Keratinocyte (primary cell): Measurements from ENCODE around the gene CPNE1. TPM values are rescaled to one million over a fixed set of nuclear protein-coding genes. Genes with fewer than 3 reads are reported as not detected.

Source experiments
- DNase-seq: peaks from one replicate; pipeline ENCODE4 v3.0.0-alpha.2; 2011; ENCODE audit warnings: low read depth, missing footprints, low spot score
- FAIRE-seq: peaks from 2 replicates; lab custom pipeline; 2011; peaks lifted over from hg19 to GRCh38; lab: Jason Lieb, UNC
- H2AFZ ChIP-seq: 2 replicates; pipeline ENCODE4 v1.6.0; 2012; ENCODE audit warnings: low read length, control low read depth, inconsistent platforms; ENCODE audit not compliant: control insufficient read depth
- H3K27ac ChIP-seq: 2 replicates; pipeline ENCODE4 v1.5.1; 2011; ENCODE audit warnings: low read length; ENCODE audit not compliant: control insufficient read depth, insufficient read depth
- H3K27me3 ChIP-seq: 3 replicates; pipeline ENCODE4 v1.6.0; 2011; ENCODE audit warnings: low read length; ENCODE audit not compliant: control insufficient read depth, insufficient read depth; ENCODE audit errors: extremely low read depth
- H3K36me3 ChIP-seq, 2 experiments: 2 replicates in 1 of 2; 3 replicates in 1 of 2; pipeline ENCODE4 v1.5.1; 2011; ENCODE audit warnings: low read length in 2 of 2, mild to moderate bottlenecking in 1 of 2; ENCODE audit not compliant: control insufficient read depth in 2 of 2, insufficient read depth in 2 of 2; ENCODE audit errors: extremely low read depth in 1 of 2
- H3K4me1 ChIP-seq: 3 replicates; pipeline ENCODE4 v1.5.1; 2011; ENCODE audit warnings: low read length; ENCODE audit not compliant: control insufficient read depth, insufficient read depth; ENCODE audit errors: extremely low read depth
- H3K4me2 ChIP-seq: 3 replicates; pipeline ENCODE4 v1.6.0; 2011; ENCODE audit warnings: low read depth, low read length; ENCODE audit not compliant: control insufficient read depth, insufficient read depth; ENCODE audit errors: extremely low read depth
- H3K4me3 ChIP-seq, 3 experiments: fragments of 200-600 bp in 1 of 3; sonication (generic) in 1 of 3; 2 replicates in 2 of 3; 3 replicates in 1 of 3; pipeline ENCODE4 v1.5.1; 2011 to 2016; ENCODE audit warnings: low read length in 3 of 3, mild to moderate bottlenecking in 3 of 3, control low read depth in 2 of 3, inconsistent platforms in 1 of 3, low read depth in 1 of 3, mixed read lengths in 1 of 3, mixed run types in 1 of 3, moderate library complexity in 1 of 3; ENCODE audit not compliant: control insufficient read depth in 2 of 3, insufficient read depth in 2 of 3; ENCODE audit errors: extremely low read depth in 1 of 3
- H3K79me2 ChIP-seq: 2 replicates; pipeline ENCODE4 v1.6.0; 2012; ENCODE audit warnings: low read length; ENCODE audit not compliant: control insufficient read depth, insufficient read depth
- H3K9ac ChIP-seq: 3 replicates; pipeline ENCODE4 v1.6.0; 2011; ENCODE audit warnings: low read length; ENCODE audit not compliant: control insufficient read depth, insufficient read depth; ENCODE audit errors: extremely low read depth
- H3K9me1 ChIP-seq: 3 replicates; pipeline ENCODE4 v1.6.0; 2011; ENCODE audit warnings: low read length; ENCODE audit not compliant: control insufficient read depth, insufficient read depth; ENCODE audit errors: extremely low read depth
- H3K9me3 ChIP-seq: 2 replicates; pipeline ENCODE4 v1.5.1; 2012; ENCODE audit warnings: low read depth, low read length; ENCODE audit not compliant: control insufficient read depth
- H4K20me1 ChIP-seq: 3 replicates; pipeline ENCODE4 v1.6.0; 2011; ENCODE audit warnings: low read length; ENCODE audit not compliant: control insufficient read depth, insufficient read depth; ENCODE audit errors: extremely low read depth
- CTCF ChIP-seq, 3 experiments: IDR thresholded peaks in 1 of 3; conservative IDR thresholded peaks in 1 of 3; optimal IDR thresholded peaks in 1 of 3; 2 replicates in 2 of 3; 3 replicates in 1 of 3; pipeline versions ENCODE3 to v1.5.1; 2011; ENCODE audit warnings: low read length in 3 of 3, mild to moderate bottlenecking in 3 of 3, moderate library complexity in 2 of 3, control low read depth in 1 of 3, inconsistent platforms in 1 of 3; ENCODE audit not compliant: insufficient read depth in 2 of 3; ENCODE audit errors: extremely low read depth in 1 of 3
- EZH2 ChIP-seq: IDR thresholded peaks from one replicate; pipeline ENCODE4 v1.6.1; 2012; ENCODE audit warnings: inconsistent platforms, mild to moderate bottlenecking, low read length, moderate library complexity
- dilution Hi-C: fragments of 300-500 bp; cut with MboI; formaldehyde crosslinking; loops from one replicate; pipeline ENCODE4 v1.7.0; 2020; ENCODE audit warnings: low sequenced_read_pairs; ENCODE audit not compliant: extremely low pct_ligation_motif_present
- polyA plus RNA-seq, 5 experiments: library from polyadenylated mRNA; depleted of rRNA in 3 of 5; stranded (reverse) in 3 of 5; stranded (forward) in 1 of 5; unstranded in 1 of 5; fragments of >200 nt; gene quantifications; 1 replicate in 1 of 5; 2 replicates in 3 of 5; 3 replicates in 1 of 5; pipeline versions ENCODE4 v1.2.1 to v1.2.3, GENCODE V29; 2011 to 2012; ENCODE audit warnings: missing spikeins in 2 of 5, low read depth in 1 of 5, low replicate concordance in 1 of 5

The CPNE1 gene
- polyA plus RNA-seq, 1 donor (not counting 4 experiments of a cell fraction or from before 2014, with no cell fraction given): 111 TPM

DNA sequence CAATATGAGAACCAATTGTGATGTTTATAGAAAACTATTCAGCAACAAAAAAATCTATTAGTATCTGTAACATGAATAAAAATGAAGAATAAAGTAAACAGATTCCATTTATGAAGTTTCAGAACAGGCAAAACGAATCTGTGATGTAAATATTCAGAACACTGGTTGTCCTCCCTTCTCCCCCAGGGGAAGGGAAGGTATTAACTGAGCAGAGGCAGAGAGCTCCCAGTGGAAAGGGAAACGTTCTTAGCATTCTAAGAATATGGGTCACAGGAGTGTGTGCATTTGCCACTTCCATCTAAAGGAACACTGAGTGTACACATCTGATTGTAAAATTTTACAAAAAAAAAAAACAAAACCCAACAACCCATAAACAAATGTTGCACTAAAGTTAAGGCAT is 25.9 kb downstream of the CPNE1 start:
- no peak for FAIRE-seq
- no peak overlapping the region for H3K4me2 ChIP-seq
- no peaks in the 10 kb centered on the region for H3K4me1 ChIP-seq
- no peak for TF ChIP-seq EZH2
- TF ChIP-seq CTCF (optimal IDR thresholded peaks at IDR 0.05 in 1 of 3, IDR thresholded peaks at IDR 0.05 in 1 of 3, conservative IDR thresholded peaks at IDR 0.05 in 1 of 3; ENCODE audit: extremely low read depth in 1 of 3, insufficient read depth in 2 of 3, low read length in 3 of 3): no peak
- H3K27me3 ChIP-seq: no peaks in the 10 kb centered on the region
- no peak overlapping the region for H3K9ac ChIP-seq
- H3K9me3 ChIP-seq: no peaks in the 10 kb centered on the region
- DNase-seq: no peak
- H3K79me2 ChIP-seq: peaks cover 62% of the 10 kb centered on the region
- H3K27ac ChIP-seq: no peak overlapping the region
- peaks cover 0 to 6% of the 10 kb centered on the region in 2 experiments for H3K36me3 ChIP-seq
- H3K4me3 ChIP-seq: no peak overlapping the region
- no peaks in the 10 kb centered on the region for H3K9me1 ChIP-seq
- dilution Hi-C loops: no loop called here
- no peak overlapping the region for H2AFZ ChIP-seq
- H4K20me1 ChIP-seq: peaks cover 9% of the 10 kb centered on the region

DNA sequence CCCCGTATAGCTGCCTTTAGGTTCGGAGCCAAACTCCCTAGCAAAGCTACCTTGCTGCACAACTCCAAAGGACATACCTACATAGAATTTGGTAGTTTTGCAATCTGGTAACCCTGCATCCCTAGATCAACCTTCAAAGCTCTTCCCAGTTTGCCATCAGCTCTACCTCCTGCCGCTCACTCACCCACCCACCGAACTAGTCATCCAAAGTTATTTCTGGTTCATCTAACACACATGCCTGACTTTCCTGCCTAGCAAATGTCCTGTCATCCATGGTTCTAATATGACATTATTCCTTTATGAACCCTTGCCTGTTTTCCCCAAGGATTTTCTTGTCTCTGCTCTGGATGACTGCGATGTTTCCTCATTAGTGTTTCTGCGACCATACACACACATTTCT is 27.4 kb downstream of the CPNE1 start:
- peaks cover 5% of the 10 kb centered on the region in 2 experiments for H3K36me3 ChIP-seq
- dilution Hi-C loops: no loop called here
- TF ChIP-seq EZH2 (no peak), CTCF (optimal IDR thresholded peaks at IDR 0.05 in 1 of 3, IDR thresholded peaks at IDR 0.05 in 1 of 3, conservative IDR thresholded peaks at IDR 0.05 in 1 of 3; ENCODE audit: extremely low read depth in 1 of 3, insufficient read depth in 2 of 3, low read length in 3 of 3) (no peak)
- peaks cover 49% of the 10 kb centered on the region for H3K79me2 ChIP-seq
- H3K9ac ChIP-seq: no peak overlapping the region
- no peak overlapping the region for H3K27ac ChIP-seq
- peaks cover 6% of the 10 kb centered on the region for H4K20me1 ChIP-seq
- H3K27me3 ChIP-seq: no peaks in the 10 kb centered on the region
- DNase-seq (no peak), FAIRE-seq (no peak)
- H3K9me1 ChIP-seq: no peaks in the 10 kb centered on the region
- H2AFZ ChIP-seq: no peak overlapping the region
- no peak overlapping the region for H3K4me3 ChIP-seq
- H3K9me3 ChIP-seq: no peaks in the 10 kb centered on the region
- H3K4me2 ChIP-seq: no peak overlapping the region
- H3K4me1 ChIP-seq: no peaks in the 10 kb centered on the region
